GM12878 (cell line): ENCODE measurements around the gene FAM227B. TPM values are rescaled to one million over a fixed set of nuclear protein-coding genes. Genes with fewer than 3 reads are reported as not detected.

Experiments
- ATAC-seq: fragments of 200-7000 bp; cut with Tn5 transposase; 3 replicates; pipeline ENCODE4 v1.9.1; 2020; ENCODE audit warnings: mild to moderate bottlenecking, moderate library complexity
- BruUV-seq: library from RNA; stranded (reverse); fragments of 400-500 nt; replicated peaks from 2 replicates; lab custom pipeline; 2021; lab: Mats Ljungman, UMichigan
- CTCF ChIA-PET: fragments of 300-600 bp; sonication (Branson Sonifier 250); formaldehyde crosslinking; extraction: SDS; loops from one replicate; lab custom pipeline; 2021; ENCODE audit warnings: inconsistent platforms; lab: Yijun Ruan, JAX
- POLR2A ChIA-PET: fragments of 350-600 bp; formaldehyde crosslinking; extraction: SDS; loops from one replicate; lab custom pipeline; 2021; ENCODE audit warnings: inconsistent platforms; lab: Charles Lee
- RAD21 ChIA-PET: fragments of 300-600 bp; sonication (Branson Sonifier 250); formaldehyde crosslinking; loops from one replicate; lab custom pipeline; 2023; ENCODE audit warnings: antibody characterized with exemption; ENCODE audit not compliant: unreplicated experiment; lab: Charles Lee
- SMC1A ChIA-PET: fragments of 300-600 bp; sonication (Branson Sonifier 250); formaldehyde crosslinking; loops from one replicate; lab custom pipeline; 2023; ENCODE audit not compliant: unreplicated experiment, uncharacterized antibody; lab: Charles Lee
- DNase-seq: peaks from one replicate; pipeline ENCODE4 v3.0.0-alpha.2; 2011; ENCODE audit warnings: low read depth, low spot score
- FAIRE-seq: peaks from 3 replicates; lab custom pipeline; 2011; peaks lifted over from hg19 to GRCh38; lab: Jason Lieb, UNC
- H2AFZ ChIP-seq: 2 replicates; pipeline ENCODE4 v1.6.0; 2011; ENCODE audit warnings: low read depth, low read length, control low read depth; ENCODE audit not compliant: control insufficient read depth
- H3K27ac ChIP-seq: 2 replicates; pipeline ENCODE4 v1.5.1; 2011; ENCODE audit warnings: control low read depth; ENCODE audit not compliant: control insufficient read depth, insufficient read depth
- H3K27me3 ChIP-seq, 2 experiments: replicated peaks in 1 of 2; 2 replicates each; pipeline versions ENCODE4 v1.6.0 to v1.6.1; 2011; ENCODE audit warnings: low read length in 1 of 2; ENCODE audit not compliant: control insufficient read depth in 2 of 2, insufficient read depth in 2 of 2
- H3K36me3 ChIP-seq, 2 experiments: 2 replicates each; pipeline ENCODE4 v1.5.1; 2011; ENCODE audit warnings: low read length in 1 of 2; ENCODE audit not compliant: control insufficient read depth in 2 of 2, insufficient read depth in 2 of 2
- H3K4me1 ChIP-seq: 2 replicates; pipeline ENCODE4 v1.6.1; 2011; ENCODE audit warnings: mild to moderate bottlenecking, low read length, moderate library complexity, mixed read lengths; ENCODE audit not compliant: control insufficient read depth, insufficient read depth
- H3K4me2 ChIP-seq: 2 replicates; pipeline ENCODE4 v1.6.0; 2011; ENCODE audit warnings: control low read depth; ENCODE audit not compliant: control insufficient read depth, insufficient read depth
- H3K4me3 ChIP-seq: fragments of 200-600 bp; sonication (generic); 2 replicates; pipeline ENCODE4 v1.5.1; 2016
- H3K79me2 ChIP-seq: 2 replicates; pipeline ENCODE4 v1.6.0; 2011; ENCODE audit warnings: low read length; ENCODE audit not compliant: control insufficient read depth, insufficient read depth
- H3K9ac ChIP-seq: 2 replicates; pipeline ENCODE4 v1.8.0; 2011; ENCODE audit warnings: low read length, control low read depth, mixed read lengths; ENCODE audit not compliant: control insufficient read depth, insufficient read depth
- H3K9me3 ChIP-seq: replicated peaks from 3 replicates; pipeline ENCODE4 v1.5.1; 2011; ENCODE audit warnings: mild to moderate bottlenecking, low read length; ENCODE audit not compliant: control insufficient read depth, insufficient read depth
- H4K20me1 ChIP-seq: 2 replicates; pipeline ENCODE4 v1.6.0; 2011; ENCODE audit not compliant: control insufficient read depth, insufficient read depth
- ASH2L ChIP-seq: fragments of 300-600, 200-600 bp; sonication (generic); IDR thresholded peaks from 2 replicates; pipeline ENCODE4 v1.6.1; 2017; ENCODE audit warnings: low read depth, mild to moderate bottlenecking, borderline replicate concordance
- ATF3 ChIP-seq: IDR thresholded peaks from 2 replicates; pipeline ENCODE4 v1.6.1; 2011; ENCODE audit warnings: low read depth, mild to moderate bottlenecking, low read length, moderate library complexity, borderline replicate concordance; ENCODE audit errors: extremely low read depth
- CEBPB ChIP-seq, 2 experiments: fragments of 150-350 bp in 1 of 2; IDR thresholded peaks; 2 replicates each; pipeline ENCODE4 v1.6.1; 2012 to 2014; ENCODE audit warnings: low read depth in 2 of 2, low read length in 2 of 2, borderline replicate concordance in 1 of 2, inconsistent platforms in 1 of 2
- ESRRA ChIP-seq: IDR thresholded peaks from 2 replicates; pipeline ENCODE4 v1.6.1; 2012; ENCODE audit warnings: mild to moderate bottlenecking, low read length, improper control_type of control experiment
- JUNB ChIP-seq: IDR thresholded peaks from 2 replicates; pipeline ENCODE4 v1.6.1; 2016; ENCODE audit warnings: antibody characterized with exemption, mild to moderate bottlenecking
- KAT2A ChIP-seq: conservative IDR thresholded peaks from 2 replicates; pipeline ENCODE4 v1.6.1; 2011; ENCODE audit warnings: low read depth, low read length; ENCODE audit not compliant: control insufficient read depth
- MTA2 ChIP-seq: fragments of 450-650 bp; IDR thresholded peaks from 2 replicates; pipeline ENCODE4 v1.6.1; 2016; ENCODE audit warnings: low read depth, mild to moderate bottlenecking, moderate library complexity
- PBX3 ChIP-seq: IDR thresholded peaks from 2 replicates; pipeline ENCODE4 v1.6.1; 2011; ENCODE audit warnings: mild to moderate bottlenecking, low read depth, low read length, moderate library complexity; ENCODE audit not compliant: insufficient replicate concordance
- YBX1 ChIP-seq: fragments of 450-650 bp; IDR thresholded peaks from 2 replicates; pipeline ENCODE4 v1.6.1; 2016; ENCODE audit warnings: antibody characterized with exemption
- WGBS: methylation state at CpG from one replicate; pipeline ENCODE4 v1.1.6; 2016; ENCODE audit warnings: low lambda C conversion rate; ENCODE audit not compliant: insufficient replicate concordance, insufficient coverage; ENCODE audit errors: missing lambda C conversion rate; 5-methylcytosine and 5-hydroxymethylcytosine counted together
- in situ Hi-C: fragments of 300-500 bp; cut with MboI; formaldehyde crosslinking; loops from 9 replicates; pipeline ENCODE4 v1.14.3; 2018; ENCODE audit warnings: mixed read lengths
- intact Hi-C: fragments of 100-400 bp; cut with micrococcal nuclease; formaldehyde crosslinking; loops from one replicate; pipeline ENCODE4 v1.14.2; 2022; ENCODE audit not compliant: unreplicated experiment
- polyA plus RNA-seq, 11 experiments: library from polyadenylated mRNA; depleted of rRNA in 4 of 11; unstranded in 6 of 11; stranded (reverse) in 5 of 11; fragments of >200 nt; fragmentation: Nextera tagmentation in 4 of 11; fragmentation: Illumina TruSeq in 1 of 11; extraction: Ambion mirVana in 4 of 11; extraction: Trizol in 1 of 11; gene quantifications; 1 replicate in 1 of 11; 2 replicates in 10 of 11; pipeline versions ENCODE4 v1.2.1 to v1.2.3, GENCODE V29; 2011 to 2016; ENCODE audit warnings: inconsistent platforms in 2 of 11, missing spikeins in 2 of 11, low read depth in 1 of 11
- total RNA-seq, 4 experiments: library from RNA; depleted of rRNA in 3 of 4; stranded (reverse); fragments of >200 nt in 3 of 4; fragmentation: Illumina TruSeq in 1 of 4; extraction: Trizol in 1 of 4; gene quantifications; 2 replicates each; pipeline versions ENCODE4 v1.2.1 to v1.2.3, GENCODE V29; 2013 to 2021
- TF ChIP-seq, protein P1 (sequence below): fragments of 450-650 bp; formaldehyde crosslinking; IDR thresholded peaks from 2 replicates; pipeline ENCODE4 v1.4.0; 2022; ENCODE audit warnings: mild to moderate bottlenecking, moderate library complexity
- TF ChIP-seq, protein P2 (sequence below): fragments of 450-650 bp; IDR thresholded peaks from 2 replicates; pipeline ENCODE4 v1.6.1; 2014; ENCODE audit warnings: mild to moderate bottlenecking

FAM227B gene
- total and polyA plus RNA-seq, 10 of the 15 experiments (the other 5 are each of a cell fraction or from before 2014, with no cell fraction given): 3.9 to 12.6 (median 6.9) TPM

- TF ChIP-seq, protein P1, sequence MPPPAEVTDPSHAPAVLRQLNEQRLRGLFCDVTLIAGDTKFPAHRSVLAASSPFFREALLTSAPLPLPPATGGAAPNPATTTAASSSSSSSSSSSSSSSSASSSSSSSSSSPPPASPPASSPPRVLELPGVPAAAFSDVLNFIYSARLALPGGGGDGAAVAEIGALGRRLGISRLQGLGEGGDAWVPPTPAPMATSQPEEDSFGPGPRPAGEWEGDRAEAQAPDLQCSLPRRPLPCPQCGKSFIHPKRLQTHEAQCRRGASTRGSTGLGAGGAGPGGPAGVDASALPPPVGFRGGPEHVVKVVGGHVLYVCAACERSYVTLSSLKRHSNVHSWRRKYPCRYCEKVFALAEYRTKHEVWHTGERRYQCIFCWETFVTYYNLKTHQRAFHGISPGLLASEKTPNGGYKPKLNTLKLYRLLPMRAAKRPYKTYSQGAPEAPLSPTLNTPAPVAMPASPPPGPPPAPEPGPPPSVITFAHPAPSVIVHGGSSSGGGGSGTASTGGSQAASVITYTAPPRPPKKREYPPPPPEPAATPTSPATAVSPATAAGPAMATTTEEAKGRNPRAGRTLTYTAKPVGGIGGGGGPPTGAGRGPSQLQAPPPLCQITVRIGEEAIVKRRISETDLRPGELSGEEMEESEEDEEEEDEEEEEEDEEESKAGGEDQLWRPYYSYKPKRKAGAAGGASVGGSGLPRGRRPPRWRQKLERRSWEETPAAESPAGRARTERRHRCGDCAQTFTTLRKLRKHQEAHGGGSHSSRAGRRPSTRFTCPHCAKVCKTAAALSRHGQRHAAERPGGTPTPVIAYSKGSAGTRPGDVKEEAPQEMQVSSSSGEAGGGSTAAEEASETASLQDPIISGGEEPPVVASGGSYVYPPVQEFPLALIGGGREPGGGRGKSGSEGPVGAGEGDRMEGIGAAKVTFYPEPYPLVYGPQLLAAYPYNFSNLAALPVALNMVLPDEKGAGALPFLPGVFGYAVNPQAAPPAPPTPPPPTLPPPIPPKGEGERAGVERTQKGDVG (CRISPR knock-in tag): no peak
Observed at GRCh38 chr15:49290191-49290590, 330.4 kb downstream of the FAM227B start (continued).

- ChIA-PET CTCF (no interaction called here), POLR2A (no interaction called here), SMC1A (no interaction called here), RAD21 (no interaction called here)
- no TSS peak for BruUV-seq
- ATAC-seq (no peak), FAIRE-seq (no peak), DNase-seq (no peak)
- intact Hi-C loops: no loop called here
- H3K4me3 ChIP-seq: no peak overlapping the region
- no peaks in the 10 kb centered on the region for H3K79me2 ChIP-seq
- H3K9ac ChIP-seq: no peak overlapping the region
- no peak overlapping the region for H3K27ac ChIP-seq
- 100% methylated on average over 2 of the region's 2 CpGs for WGBS
- no peaks in the 10 kb centered on the region for H3K4me1 ChIP-seq
- H3K4me2 ChIP-seq: no peak overlapping the region
- in situ Hi-C loops: no loop called here
- TF ChIP-seq, protein P2, sequence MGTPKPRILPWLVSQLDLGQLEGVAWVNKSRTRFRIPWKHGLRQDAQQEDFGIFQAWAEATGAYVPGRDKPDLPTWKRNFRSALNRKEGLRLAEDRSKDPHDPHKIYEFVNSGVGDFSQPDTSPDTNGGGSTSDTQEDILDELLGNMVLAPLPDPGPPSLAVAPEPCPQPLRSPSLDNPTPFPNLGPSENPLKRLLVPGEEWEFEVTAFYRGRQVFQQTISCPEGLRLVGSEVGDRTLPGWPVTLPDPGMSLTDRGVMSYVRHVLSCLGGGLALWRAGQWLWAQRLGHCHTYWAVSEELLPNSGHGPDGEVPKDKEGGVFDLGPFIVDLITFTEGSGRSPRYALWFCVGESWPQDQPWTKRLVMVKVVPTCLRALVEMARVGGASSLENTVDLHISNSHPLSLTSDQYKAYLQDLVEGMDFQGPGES: no peak
- no peak for TF ChIP-seq KAT2A
- TF ChIP-seq CEBPB (IDR thresholded peaks at IDR 0.05; ENCODE audit: borderline replicate concordance in 1 of 2, low read depth in 2 of 2, low read length in 2 of 2): no peak
- no peak for TF ChIP-seq ASH2L
- no peak for TF ChIP-seq ATF3
- no peak for TF ChIP-seq YBX1
- TF ChIP-seq ESRRA: no peak
- TF ChIP-seq MTA2: no peak
- no peak for TF ChIP-seq JUNB
- TF ChIP-seq PBX3: no peak
- H2AFZ ChIP-seq: no peak overlapping the region
- no peaks in the 10 kb centered on the region for H3K9me3 ChIP-seq
- H4K20me1 ChIP-seq: no peaks in the 10 kb centered on the region
- no peaks in the 10 kb centered on the region for H3K36me3 ChIP-seq
- no peaks in the 10 kb centered on the region for H3K27me3 ChIP-seq
Observed at GRCh38 chr15:49288391-49288790, 332.2 kb downstream of the FAM227B start.
